ENCODE data around the gene PRG3.

DNA sequence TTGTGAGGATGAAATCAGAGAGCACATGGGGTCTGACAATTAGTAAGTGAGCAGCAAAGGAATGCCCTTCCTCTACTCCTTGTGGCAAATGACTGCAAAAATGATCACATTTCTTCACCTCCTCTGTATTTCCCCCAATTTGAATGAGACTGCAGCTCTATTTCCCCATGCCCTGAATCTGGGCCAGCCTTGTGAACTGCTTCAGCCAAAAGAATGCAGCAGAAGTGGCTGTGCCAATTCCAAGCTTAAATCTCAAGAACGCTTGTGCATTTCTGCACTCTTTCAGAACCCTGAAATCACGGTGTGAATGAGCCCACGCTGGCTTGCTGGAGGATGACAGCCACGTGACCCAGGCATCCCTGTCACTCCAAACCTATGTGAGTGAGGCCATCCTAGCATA lies 36.1 kb upstream of the PRG3 start:
- TF ChIP-seq, protein P1, sequence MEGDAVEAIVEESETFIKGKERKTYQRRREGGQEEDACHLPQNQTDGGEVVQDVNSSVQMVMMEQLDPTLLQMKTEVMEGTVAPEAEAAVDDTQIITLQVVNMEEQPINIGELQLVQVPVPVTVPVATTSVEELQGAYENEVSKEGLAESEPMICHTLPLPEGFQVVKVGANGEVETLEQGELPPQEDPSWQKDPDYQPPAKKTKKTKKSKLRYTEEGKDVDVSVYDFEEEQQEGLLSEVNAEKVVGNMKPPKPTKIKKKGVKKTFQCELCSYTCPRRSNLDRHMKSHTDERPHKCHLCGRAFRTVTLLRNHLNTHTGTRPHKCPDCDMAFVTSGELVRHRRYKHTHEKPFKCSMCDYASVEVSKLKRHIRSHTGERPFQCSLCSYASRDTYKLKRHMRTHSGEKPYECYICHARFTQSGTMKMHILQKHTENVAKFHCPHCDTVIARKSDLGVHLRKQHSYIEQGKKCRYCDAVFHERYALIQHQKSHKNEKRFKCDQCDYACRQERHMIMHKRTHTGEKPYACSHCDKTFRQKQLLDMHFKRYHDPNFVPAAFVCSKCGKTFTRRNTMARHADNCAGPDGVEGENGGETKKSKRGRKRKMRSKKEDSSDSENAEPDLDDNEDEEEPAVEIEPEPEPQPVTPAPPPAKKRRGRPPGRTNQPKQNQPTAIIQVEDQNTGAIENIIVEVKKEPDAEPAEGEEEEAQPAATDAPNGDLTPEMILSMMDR (IDR thresholded peaks at IDR 0.05): no peak
- no peak for TF ChIP-seq POLR2AphosphoS5 (IDR thresholded peaks at IDR 0.05)
